PC-9 (cell line): ENCODE results near the gene TMEM35B.

Source experiments
- EZH2 ChIP-seq: fragments of 200-600 bp; sonication (generic); IDR thresholded peaks from 2 replicates; pipeline ENCODE4 v1.8.0; 2017; ENCODE audit warnings: antibody characterized with exemption, low read depth
- TF ChIP-seq, protein P1 (sequence below): fragments of 200-600 bp; sonication (generic); conservative IDR thresholded peaks from 2 replicates; pipeline ENCODE4 v1.6.1; 2017; ENCODE audit warnings: mixed run types, antibody characterized with exemption, mild to moderate bottlenecking, moderate library complexity

DNA sequence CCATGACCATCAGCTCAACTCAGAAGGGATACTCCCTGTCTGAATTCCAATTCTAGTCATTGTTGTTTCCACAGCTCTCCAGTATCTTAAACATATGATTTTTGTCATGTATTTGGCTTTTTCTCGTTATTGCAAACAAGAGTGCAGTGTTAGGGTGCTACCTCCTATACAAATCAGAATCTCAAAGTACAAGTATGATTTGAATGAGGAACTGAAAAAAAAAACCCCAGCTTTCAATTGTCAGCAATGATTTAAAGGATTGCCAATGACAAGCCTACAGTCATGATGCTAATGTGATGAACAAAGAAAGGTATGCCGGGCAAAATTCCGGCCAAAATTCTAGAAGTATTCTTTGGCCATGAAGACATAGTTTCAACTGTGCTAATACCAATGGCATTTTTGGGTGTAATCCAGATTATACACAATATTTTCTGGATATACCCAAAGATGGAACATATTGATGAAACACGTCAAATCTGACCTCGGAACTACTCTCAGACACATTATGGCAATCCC is 14.9 kb downstream of the TMEM35B start:
- TF ChIP-seq, protein P1, sequence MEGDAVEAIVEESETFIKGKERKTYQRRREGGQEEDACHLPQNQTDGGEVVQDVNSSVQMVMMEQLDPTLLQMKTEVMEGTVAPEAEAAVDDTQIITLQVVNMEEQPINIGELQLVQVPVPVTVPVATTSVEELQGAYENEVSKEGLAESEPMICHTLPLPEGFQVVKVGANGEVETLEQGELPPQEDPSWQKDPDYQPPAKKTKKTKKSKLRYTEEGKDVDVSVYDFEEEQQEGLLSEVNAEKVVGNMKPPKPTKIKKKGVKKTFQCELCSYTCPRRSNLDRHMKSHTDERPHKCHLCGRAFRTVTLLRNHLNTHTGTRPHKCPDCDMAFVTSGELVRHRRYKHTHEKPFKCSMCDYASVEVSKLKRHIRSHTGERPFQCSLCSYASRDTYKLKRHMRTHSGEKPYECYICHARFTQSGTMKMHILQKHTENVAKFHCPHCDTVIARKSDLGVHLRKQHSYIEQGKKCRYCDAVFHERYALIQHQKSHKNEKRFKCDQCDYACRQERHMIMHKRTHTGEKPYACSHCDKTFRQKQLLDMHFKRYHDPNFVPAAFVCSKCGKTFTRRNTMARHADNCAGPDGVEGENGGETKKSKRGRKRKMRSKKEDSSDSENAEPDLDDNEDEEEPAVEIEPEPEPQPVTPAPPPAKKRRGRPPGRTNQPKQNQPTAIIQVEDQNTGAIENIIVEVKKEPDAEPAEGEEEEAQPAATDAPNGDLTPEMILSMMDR = no peak
- TF ChIP-seq EZH2 = no peak
